CD1c-positive myeloid dendritic cell (primary cell): ENCODE data around the gene FER1L5.

Experiments used
- DNase-seq: peaks from one replicate; pipeline ENCODE4 v3.0.0-alpha.2; 2016; ENCODE audit errors: extremely low spot score

FER1L5 gene

GRCh38 chr2:96680561-96681141 is 38.1 kb downstream of the FER1L5 start:
- DNase-seq, result no peak

DNA sequence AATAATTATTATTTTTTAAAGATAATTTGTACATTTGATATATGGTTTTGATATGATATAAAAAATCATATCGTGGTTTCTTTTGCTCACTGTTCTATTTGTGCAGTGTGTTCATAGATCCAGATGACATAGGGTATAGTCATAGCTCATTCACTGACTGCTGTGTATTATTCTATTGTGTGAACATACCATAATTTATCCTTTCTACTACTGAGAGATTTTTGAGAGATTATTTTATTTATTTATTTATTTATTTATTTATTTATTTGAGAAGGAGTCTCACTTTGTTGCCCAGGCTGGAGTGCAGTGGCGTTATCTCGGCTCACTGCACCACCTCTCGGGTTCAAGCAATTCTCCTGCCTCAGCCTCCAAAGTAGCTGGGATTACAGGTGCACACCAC is 39.0 kb downstream of the FER1L5 start:
- no peak for DNase-seq

DNA sequence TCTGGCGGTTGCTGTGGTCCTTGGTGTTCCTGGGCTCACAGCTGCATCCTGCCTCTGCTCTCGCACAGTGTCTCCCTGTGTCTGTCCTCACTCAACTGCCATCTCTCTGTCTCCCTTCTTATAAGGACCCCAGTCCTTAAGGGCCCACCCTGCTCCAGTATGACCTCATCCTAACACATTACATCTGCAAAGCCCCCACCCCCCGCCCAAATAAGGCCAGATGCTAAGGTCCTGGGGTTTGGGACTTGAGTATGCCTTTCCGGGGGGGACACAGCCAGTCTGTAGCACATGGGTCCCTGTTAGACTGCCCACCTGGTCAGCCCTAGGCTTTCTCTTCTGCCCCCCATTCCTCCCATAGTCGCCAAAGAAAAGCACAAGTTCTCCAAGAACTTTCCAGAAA is 40.7 kb downstream of the FER1L5 start:
- DNase-seq, result no peak

GRCh38 chr2:96683972-96684820 is 41.6 kb downstream of the FER1L5 start:
- no peak for DNase-seq

DNA sequence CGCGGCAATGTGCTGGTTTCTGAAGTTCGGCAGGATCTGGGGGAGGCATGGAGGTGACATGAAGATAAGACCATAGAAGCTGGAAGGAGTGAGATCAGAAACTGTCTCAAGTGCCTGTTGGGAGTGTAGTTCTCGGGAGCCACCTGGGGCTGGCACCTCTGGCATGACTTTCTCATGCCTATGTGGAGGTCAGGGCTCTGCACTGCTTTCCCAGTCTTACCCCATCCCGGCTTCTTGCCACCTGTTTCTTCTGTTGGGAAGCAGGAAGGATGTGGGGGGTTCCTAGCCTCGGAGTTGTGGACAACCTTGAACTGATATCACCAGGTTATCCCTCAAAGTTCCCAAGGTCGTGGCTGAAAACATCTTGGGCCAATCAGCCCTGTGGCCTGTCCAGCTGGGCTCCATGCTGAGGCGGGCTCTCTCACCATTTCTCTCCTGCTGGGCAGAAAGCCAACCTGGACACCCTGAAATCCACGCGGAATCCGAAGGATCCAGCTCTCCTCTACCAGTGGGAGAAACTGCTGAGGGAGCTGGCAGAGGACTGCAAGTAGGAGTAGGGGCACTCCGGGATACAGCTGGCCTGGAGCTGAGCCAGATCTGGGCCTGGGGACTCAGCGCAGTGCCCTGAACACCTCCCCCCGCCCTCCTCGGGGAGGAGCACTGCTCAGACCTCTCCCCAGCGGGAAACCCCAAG is 42.5 kb downstream of the FER1L5 start:
- DNase-seq, result no peak

DNA sequence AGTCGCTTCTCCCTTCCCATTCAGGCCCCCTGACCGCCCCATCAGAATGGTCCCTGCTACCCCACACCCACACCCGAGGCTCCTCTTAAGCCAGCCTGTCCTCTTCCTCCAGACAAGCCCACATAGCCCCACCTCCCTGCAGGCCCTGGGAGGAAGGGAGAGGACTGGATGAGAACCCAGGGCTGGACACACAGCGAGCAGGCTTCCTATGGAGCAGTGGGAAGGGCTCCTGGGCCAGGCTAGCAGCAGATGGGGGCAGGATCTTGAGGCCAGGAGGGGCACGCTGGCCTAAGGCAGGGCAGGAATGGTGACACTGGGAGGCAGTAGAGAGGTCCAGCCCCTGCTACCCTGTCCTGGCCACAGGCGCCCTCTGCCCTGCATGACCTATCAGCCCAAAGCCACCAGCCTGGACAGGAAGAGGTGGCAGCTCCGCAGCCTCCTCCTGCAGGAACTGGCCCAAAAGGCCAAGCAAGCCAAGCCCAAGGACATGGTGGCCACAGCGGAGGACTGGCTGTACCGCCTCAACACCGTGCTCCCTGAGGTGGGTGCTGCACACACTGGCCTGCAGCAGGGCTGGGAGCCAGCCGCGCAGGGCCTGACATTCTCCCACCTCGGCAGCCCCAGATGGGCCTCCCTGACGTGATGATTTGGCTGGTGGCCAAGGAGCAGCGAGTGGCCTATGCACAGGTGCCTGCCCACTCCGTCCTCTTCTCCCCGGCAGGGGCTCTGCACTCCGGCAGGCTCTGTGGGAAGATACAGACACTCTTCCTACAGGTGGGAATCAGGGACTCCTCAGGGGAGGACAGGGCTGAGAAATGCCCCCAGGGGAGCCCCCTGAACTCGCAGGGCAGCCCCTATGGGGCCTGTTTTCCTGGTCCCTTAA is 43.3 kb downstream of the FER1L5 start:
- no peak for DNase-seq

- no peak for DNase-seq
Observed at GRCh38 chr2:96687266-96687665, 44.7 kb downstream of the FER1L5 start.

- DNase-seq, result no peak
Observed at GRCh38 chr2:96687711-96688640, 45.4 kb downstream of the FER1L5 start.

DNA sequence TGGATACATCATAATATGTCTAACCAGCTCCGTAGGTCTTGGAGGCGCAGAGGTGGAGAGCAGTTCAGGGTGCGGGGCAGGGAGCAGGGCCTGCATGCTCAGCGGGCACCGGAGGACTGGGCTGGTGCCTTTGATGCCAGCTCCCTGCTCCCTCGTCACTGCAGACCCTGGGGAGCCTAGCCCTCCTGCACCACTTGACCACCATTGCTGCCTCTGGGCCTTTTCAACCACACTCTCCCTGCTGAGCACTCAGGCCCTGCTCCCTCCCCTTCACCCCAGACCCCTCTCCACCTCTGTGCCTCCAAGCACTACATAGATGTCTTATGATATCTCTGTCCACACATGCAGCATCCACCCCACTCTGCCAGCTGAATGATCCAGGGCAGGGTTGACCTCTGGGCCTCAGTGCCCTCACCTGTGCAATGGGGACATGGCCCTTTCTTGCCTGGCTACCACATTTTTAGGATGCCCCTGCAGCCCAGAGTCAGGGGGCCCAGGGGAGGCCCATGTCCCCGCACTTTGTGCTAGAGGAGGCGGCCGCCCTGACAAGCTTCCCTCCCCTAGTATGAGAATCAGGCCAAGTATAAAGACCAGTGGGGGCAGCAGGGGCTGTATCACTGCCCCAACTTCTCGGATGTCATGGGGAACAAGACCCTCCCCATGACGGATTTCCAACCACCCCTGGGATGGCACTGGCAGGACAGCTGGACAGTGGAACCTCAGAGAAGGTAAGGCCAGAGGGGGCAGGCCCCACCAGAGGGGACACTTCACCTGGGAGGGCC is 46.3 kb downstream of the FER1L5 start:
- no peak for DNase-seq

- DNase-seq, result no peak
Observed at GRCh38 chr2:96689431-96689991, 46.9 kb downstream of the FER1L5 start.

DNA sequence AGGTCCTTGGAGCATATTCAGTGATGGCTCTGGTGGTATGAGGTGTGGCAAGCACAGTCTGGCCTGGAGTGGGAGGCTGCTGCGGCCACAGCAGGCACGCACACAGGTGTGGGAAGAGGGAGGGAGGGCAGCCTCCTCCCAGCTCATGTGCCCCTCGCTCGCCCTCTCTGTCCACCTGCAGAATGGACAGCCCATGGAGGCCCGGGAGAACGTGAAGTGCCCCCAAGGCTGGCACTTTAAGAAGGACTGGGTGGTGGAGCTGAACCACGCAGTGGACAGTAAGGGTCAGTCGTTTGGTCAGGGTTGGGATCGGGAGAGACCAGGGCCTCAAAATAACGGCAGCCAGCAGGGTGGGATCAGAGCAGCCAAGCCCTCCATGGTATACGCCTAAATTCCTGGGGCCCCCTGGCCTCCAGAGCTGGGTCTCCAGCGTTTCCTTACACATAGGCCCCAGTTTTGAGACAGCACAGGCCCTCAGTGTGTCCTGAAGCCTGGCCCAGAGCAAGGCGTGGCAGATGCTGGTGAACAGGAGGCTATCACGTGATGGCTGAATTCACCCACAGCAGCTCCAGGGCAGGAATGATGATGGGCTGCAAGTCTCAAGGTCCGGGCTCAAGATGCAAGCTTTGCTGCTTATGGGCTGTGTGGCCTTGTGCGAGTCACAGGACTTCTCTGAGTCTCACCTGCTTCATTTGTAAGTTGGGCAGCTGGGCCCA is 47.9 kb downstream of the FER1L5 start:
- DNase-seq, result no peak

- no peak for DNase-seq
Observed at GRCh38 chr2:96691022-96691612, 48.6 kb downstream of the FER1L5 start.

DNA sequence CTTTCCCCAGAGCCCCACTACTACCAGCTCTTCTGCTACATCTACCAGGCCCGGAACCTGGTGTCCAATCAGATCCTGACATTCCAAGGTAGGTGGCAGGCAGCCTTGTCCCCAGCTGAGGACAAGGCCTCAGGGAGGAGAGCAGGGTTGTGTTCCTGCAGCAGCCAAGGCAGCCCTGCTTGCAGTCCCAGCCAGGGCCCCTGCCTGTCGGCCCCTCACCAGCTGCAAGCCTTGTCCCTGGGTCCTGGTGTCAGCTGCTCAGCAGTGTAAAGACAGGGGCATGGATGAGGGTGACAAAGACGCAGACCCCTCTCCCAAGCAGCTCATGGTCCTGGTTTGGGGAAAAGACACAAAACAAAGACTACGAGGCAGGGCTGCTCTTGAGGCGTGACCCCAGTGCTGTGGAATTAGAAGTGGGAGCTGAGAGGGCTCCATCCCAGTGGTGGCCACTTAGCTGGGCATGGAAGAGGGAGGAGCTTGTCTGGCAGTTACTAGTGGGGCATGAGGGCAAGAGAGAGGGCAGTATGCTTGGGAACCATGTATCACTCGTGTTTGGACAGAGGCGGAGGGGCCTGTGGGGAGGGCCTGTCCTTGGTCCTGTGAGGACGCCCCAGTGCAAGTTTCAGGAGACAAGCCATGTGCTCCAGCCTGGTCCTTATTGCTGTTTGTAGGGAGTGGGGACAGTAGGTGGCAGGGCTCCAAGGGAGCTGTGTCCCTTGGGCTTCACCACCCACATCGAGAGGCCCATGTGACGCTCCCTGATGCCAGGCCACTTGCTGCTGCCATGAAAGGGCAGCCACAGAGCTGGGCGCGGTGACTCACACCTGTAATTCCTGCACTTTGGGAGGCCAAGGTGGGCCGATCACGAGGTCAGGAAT is 49.8 kb downstream of the FER1L5 start:
- DNase-seq, result no peak

DNA sequence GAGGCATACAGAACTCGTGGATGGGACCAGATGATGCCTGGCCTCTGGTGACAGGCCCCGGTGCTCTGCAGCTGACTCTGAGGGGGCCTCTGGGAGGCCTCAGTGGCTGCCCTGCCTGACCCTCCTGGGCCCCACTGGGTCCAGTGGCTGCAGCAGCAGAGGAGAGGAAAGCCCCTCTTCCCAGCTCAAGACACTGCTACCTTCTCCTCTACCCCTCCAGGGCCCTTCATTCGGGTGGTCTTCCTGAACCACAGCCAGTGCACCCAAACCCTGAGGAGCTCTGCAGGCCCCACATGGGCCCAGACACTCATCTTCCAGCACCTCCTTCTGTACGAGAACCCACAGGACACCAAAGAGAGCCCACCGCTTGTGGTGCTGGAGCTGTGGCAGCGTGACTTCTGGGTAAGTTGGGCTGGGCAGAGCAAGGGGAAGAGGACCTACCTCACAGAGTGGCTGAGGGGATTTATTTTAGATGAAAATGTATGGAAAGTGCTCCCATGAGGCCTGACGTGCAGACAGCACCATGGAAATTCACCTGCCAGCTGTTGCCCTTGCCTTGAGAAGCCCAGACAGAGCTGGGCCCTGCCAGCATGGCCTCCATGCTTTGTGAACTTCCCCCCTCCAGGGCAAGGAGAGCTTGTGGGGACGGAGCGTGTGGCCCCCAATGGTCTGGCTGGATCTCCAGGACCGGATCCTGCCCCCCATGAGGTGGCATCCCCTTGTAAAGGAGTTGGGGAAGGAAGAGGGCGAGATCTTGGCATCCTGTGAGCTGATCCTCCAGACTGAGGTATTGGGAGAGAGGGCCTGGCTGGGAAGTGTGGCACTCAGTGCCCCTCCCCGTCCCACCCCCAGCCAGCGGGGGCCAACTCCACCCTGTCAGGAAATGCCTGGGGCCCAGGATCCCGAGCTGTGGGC is 51.0 kb downstream of the FER1L5 start:
- no peak for DNase-seq

GRCh38 chr2:96694279-96694678 is 51.7 kb downstream of the FER1L5 start:
- DNase-seq, result no peak

GRCh38 chr2:96694816-96695455 is 52.4 kb downstream of the FER1L5 start:
- DNase-seq, result no peak
